ENCODE results near the gene OPCML. TPM values are rescaled to one million over a fixed set of nuclear protein-coding genes. Genes with fewer than 3 reads are reported as not detected.

Gene OPCML
- total RNA-seq, 4 donors from 2014 or later = 0.06 to 0.83 (median 0.24) TPM

GRCh38 chr11:133551064-133551463 is 18.8 kb upstream of the OPCML start:
- Histone ChIP-seq H3K27ac (replicated peaks in 1 of 4) (no peak overlapping the region), H3K9me3 (no peaks in the 10 kb centered on the region), H3K4me3 (no peak overlapping the region), H3K36me3 (no peaks in the 10 kb centered on the region), H3K27me3 (peaks cover 0 to 8% (median 0%) of the 10 kb centered on the region in 4 donors), H3K4me1 (no peaks in the 10 kb centered on the region)
- TF ChIP-seq EP300 (IDR thresholded peaks at IDR 0.05) (no peak), CTCF (IDR thresholded peaks at IDR 0.05) (no peak), POLR2AphosphoS5 (IDR thresholded peaks at IDR 0.05) (no peak)
- intact Hi-C loops (cut with DNase I) = no loop called here
- 78% methylated on average over 5 of the region's 5 CpGs for WGBS
- no peak for DNase-seq (ENCODE audit: extremely low spot score)

- intact Hi-C loops (cut with DNase I) = no loop called here
- DNase-seq (ENCODE audit: extremely low spot score) = no peak
- Histone ChIP-seq H3K9me3 (no peaks in the 10 kb centered on the region), H3K4me1 (no peaks in the 10 kb centered on the region), H3K36me3 (no peaks in the 10 kb centered on the region), H3K27ac (replicated peaks in 1 of 4) (no peak overlapping the region), H3K27me3 (peaks cover 0 to 11% (median 0%) of the 10 kb centered on the region in 4 donors), H3K4me3 (no peak overlapping the region)
- 52% methylated on average over 3 of the region's 3 CpGs for WGBS
- no peak for TF ChIP-seq POLR2A (IDR thresholded peaks at IDR 0.05; ENCODE audit: low read depth)
- no peak for TF ChIP-seq CTCF (IDR thresholded peaks at IDR 0.05)
- no peak for TF ChIP-seq POLR2AphosphoS5 (IDR thresholded peaks at IDR 0.05)
- no peak for TF ChIP-seq EP300 (IDR thresholded peaks at IDR 0.05)
These were observed 17.5 kb upstream of the OPCML start for GRCh38 chr11:133549826-133550225.

GRCh38 chr11:133548641-133549040 is 16.3 kb upstream of the OPCML start:
- Histone ChIP-seq H3K27me3 (peaks cover 0 to 11% (median 0%) of the 10 kb centered on the region in 4 donors), H3K9me3 (no peaks in the 10 kb centered on the region), H3K4me1 (no peaks in the 10 kb centered on the region), H3K27ac (replicated peaks in 1 of 4) (no peak overlapping the region), H3K36me3 (no peaks in the 10 kb centered on the region), H3K4me3 (no peak overlapping the region)
- TF ChIP-seq POLR2AphosphoS5 (IDR thresholded peaks at IDR 0.05) (no peak), POLR2A (IDR thresholded peaks at IDR 0.05; ENCODE audit: low read depth) (no peak), EP300 (IDR thresholded peaks at IDR 0.05) (no peak), CTCF (IDR thresholded peaks at IDR 0.05) (no peak)
- intact Hi-C loops (cut with DNase I) = no loop called here
- no peak for DNase-seq (ENCODE audit: extremely low spot score)
- 81% methylated on average over 7 of the region's 7 CpGs for WGBS

- H3K4me3 ChIP-seq = no peak overlapping the region
- no peak overlapping the region for H3K27ac ChIP-seq (replicated peaks in 1 of 4)
- no peaks in the 10 kb centered on the region for H3K36me3 ChIP-seq
- peaks cover 0 to 11% (median 0%) of the 10 kb centered on the region in 4 donors for H3K27me3 ChIP-seq
- intact Hi-C loops (cut with DNase I) = no loop called here
- TF ChIP-seq EP300 (IDR thresholded peaks at IDR 0.05) (no peak), POLR2A (IDR thresholded peaks at IDR 0.05; ENCODE audit: low read depth) (no peak), POLR2AphosphoS5 (IDR thresholded peaks at IDR 0.05) (no peak), CTCF (IDR thresholded peaks at IDR 0.05) (no peak)
- no peak for DNase-seq (ENCODE audit: extremely low spot score)
- no peaks in the 10 kb centered on the region for H3K9me3 ChIP-seq
- H3K4me1 ChIP-seq = no peaks in the 10 kb centered on the region
- 60% methylated on average over 12 of the region's 12 CpGs for WGBS
These were observed 15.7 kb upstream of the OPCML start for GRCh38 chr11:133547808-133548494.

Data from esophagus muscularis mucosa (tissue), 4 donors.